GM12874 (cell line): ENCODE data around the gene SMURF1.

ENCODE experiments used
- CTCF ChIP-seq: IDR thresholded peaks from 2 replicates; pipeline ENCODE4 v1.5.1; 2011; ENCODE audit warnings: low read depth, mild to moderate bottlenecking, control low read depth, low read length, moderate library complexity; ENCODE audit not compliant: insufficient read depth

The SMURF1 gene

DNA sequence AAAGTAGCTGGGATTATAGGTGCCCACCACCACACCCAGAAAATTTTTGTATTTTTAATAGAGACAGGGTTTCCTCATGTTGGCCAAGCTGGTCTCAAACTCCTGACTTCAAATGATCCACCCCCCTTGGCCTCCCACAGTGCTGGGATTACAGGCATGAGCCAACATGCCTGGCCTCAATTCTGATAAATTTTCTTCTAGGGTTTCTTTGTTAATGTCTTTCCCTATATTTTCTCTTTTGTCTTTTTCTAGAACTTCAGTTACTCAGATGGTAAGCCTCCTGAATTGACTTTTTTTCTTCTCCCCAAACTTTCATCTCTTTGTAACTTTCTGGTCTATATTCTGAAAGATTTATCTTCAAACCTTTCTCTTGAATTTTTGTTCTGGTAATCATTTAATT, 12.7 kb upstream of the SMURF1 start:
- no peak for TF ChIP-seq CTCF

GRCh38 chr7:99155211-99155610, 11.3 kb upstream of the SMURF1 start:
- TF ChIP-seq CTCF = no peak

GRCh38 chr7:99146979-99147378, 3.1 kb upstream of the SMURF1 start:
- TF ChIP-seq CTCF = no peak

DNA sequence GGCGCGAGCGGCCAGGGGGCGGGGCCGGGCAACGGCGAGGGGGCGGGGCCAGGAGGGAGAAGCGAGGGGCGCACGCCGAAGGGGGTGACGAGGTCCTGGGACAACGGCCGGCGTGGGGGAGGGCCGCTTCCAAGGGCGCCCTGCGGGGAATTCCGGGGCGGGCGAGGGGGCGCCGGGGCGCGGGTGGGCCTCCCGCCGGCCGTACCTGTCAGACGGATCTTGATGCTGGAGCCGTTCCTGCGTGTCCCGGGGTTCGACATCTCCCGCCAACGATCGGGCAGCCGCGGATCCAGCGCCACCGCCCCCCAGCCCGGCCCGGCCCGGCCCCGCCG, 421 bp downstream of the SMURF1 start:
- TF ChIP-seq CTCF = no peak

- TF ChIP-seq CTCF = no peak
Measured at GRCh38 chr7:99142727-99143520, 984 bp downstream of the SMURF1 start.

DNA sequence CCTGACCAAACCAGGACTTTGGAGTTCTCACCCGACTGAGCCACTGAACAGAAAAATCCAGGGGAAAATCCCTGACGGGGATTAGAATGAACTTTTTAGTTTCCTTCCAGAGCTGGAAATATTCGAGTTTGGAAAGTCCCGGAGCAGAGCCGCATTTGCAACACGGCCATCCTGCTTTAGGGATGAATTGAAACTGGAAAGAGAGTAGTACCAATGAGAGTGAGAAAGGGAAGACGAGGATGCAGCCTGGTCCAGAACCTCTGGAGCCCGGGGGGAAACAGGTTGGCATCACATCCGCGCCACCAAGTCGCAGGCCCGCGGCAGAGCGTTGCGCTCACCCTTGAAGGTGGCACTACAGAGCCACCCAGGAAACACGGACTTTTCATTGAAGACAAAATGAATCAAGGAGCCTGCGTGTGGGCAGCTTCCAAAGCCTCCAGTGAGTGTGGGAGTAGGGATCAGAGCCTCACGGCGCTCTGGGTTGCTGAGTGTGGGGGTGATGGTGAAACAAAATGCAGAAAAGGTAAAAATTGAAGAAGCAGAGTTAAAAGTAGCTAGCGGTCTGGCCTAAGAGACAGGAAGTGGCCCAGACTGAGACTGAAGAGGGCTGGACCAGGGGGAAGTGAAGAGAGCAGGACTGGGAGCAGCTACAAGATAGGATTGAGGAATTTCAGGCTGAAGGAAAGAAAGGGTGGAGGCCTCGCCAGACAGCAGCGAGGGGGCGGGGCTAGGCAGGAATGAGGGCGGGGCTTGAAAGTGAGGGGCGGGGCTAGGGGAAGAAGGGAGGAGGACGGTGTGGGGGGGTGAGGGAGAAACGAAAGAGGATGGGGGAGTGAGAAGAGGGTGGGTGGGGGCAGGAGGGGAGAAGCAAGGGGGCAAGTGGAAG, 1.8 kb downstream of the SMURF1 start:
- TF ChIP-seq CTCF = no peak

GRCh38 chr7:99141334-99141733, 2.6 kb downstream of the SMURF1 start:
- no peak for TF ChIP-seq CTCF
